Measurements from ENCODE around the gene HOXC9. TPM values are rescaled to one million over a fixed set of nuclear protein-coding genes. Genes with fewer than 3 reads are reported as not detected.
A peak's percentile ranks its signal among the peaks of the same experiment; 100 is the strongest.

Gene HOXC9
- total RNA-seq, 3 donors from 2014 or later, result 3.8 to 16.8 (median 4.6) TPM

DNA sequence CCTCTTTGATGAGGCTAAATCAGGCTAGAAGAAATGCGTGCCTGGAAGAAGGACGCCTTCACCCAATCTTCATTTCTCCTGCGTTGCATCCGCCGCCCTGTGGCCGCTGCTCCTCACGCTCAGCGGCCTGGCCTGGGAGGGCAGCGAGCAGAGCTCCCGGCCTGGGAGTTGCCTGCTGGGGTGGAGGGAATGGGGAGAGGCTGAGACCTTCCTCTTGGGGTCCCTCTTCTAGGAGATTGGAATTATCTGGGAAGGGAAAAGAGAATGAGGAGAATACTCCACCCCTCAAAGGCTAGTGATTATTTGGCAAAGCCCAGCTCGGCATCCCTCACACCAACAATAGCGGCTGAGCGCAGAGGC lies 47.6 kb upstream of the HOXC9 start:
- TF ChIP-seq CTCF (IDR thresholded peaks at IDR 0.05), result no peak
- no peak for TF ChIP-seq POLR2A (IDR thresholded peaks at IDR 0.05)
- TF ChIP-seq POLR2AphosphoS5 (IDR thresholded peaks at IDR 0.05), result no peak
- Histone ChIP-seq H3K36me3 (no peaks in the 10 kb centered on the region), H3K4me1 (no peaks in the 10 kb centered on the region), H3K27me3 (peaks cover 19 to 94% of the 10 kb centered on the region in 2 donors), H3K4me3 (no peak overlapping the region), H3K9me3 (no peaks in the 10 kb centered on the region), H3K27ac (no peak overlapping the region)
- no peak for DNase-seq (ENCODE audit: low spot score in 2 of 2)
- intact Hi-C loops (cut with DNase I; ENCODE audit: low total_unique reads), result no loop called here

DNA sequence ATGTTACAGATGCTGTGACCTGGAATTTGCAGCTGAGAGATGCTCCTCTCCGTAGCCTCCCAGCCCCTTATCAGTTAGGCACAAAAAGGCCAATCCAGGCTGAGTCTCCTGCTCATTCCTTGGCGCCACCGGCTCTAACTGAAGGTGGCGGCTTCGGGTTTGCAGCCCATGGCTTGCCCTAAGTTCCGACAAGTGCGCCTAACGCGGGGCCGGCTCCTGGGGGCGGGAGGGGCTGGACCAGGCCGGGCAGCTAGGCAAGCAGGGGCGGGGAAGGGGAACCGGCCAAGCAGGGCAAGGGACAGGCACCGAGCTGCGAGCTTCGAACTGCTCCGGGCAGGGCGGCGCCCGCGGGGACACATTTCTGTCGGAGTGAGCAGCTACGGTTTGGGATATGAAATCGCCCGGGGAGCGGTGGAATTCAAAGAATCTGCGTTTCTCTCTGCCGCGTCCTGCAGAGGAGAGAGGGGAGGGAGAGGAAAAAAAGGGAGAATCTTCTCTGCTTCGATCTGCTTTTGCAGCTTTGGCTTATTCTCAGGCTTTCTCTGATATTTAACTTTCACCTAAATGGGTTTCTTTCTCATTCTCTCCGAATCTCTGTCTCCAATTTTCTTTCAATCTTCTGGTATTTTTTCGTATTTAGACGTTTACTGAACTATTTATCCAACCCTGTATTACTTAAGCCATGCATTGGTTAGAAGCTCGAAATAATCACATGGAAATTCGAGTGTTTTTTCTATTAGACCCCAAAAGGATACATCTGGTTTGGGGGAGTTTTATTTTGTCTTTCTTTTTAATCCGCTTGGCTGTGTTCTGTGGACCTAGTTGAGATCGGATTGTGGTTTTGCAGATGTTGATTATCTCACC lies 46.9 kb upstream of the HOXC9 start:
- TF ChIP-seq POLR2A (IDR thresholded peaks at IDR 0.05), result no peak
- Histone ChIP-seq H3K27ac (no peak overlapping the region), H3K27me3 (peaks cover 26 to 95% of the 10 kb centered on the region in 2 donors), H3K4me3 (no peak overlapping the region), H3K4me1 (no peaks in the 10 kb centered on the region), H3K9me3 (no peaks in the 10 kb centered on the region), H3K36me3 (no peaks in the 10 kb centered on the region)
- intact Hi-C loops (cut with DNase I; ENCODE audit: low total_unique reads), result no loop called here
- no peak for DNase-seq (ENCODE audit: low spot score in 2 of 2)

GRCh38 chr12:53953831-53954693 lies 45.9 kb upstream of the HOXC9 start:
- no peak for DNase-seq (ENCODE audit: low spot score in 2 of 2)
- no peaks in the 10 kb centered on the region for H3K9me3 ChIP-seq
- TF ChIP-seq POLR2AphosphoS5 (IDR thresholded peaks at IDR 0.05) (no peak), POLR2A (IDR thresholded peaks at IDR 0.05) (no peak), CTCF (IDR thresholded peaks at IDR 0.05) (no peak)
- no peaks in the 10 kb centered on the region for H3K36me3 ChIP-seq
- no peaks in the 10 kb centered on the region for H3K4me1 ChIP-seq
- H3K4me3 ChIP-seq, result no peak overlapping the region
- intact Hi-C loops (cut with DNase I; ENCODE audit: low total_unique reads), result no loop called here
- no peak overlapping the region for H3K27ac ChIP-seq
- H3K27me3 ChIP-seq, result peaks cover 26 to 99% of the 10 kb centered on the region in 2 donors

DNA sequence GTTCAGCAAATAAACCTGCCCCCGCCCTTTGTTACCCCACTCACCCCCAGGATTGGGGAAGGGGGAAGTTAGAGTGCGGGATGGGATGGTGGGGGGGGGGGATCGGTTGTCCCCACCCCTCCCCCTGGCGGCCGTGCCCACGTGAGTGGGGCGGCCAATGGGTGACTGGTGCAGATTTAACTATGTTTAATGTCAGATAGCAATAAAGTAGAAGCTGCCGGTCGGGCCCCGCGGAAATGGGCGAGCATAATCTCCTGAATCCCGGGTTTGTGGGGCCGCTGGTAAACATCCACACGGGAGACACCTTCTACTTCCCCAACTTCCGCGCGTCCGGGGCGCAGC lies 45.3 kb upstream of the HOXC9 start, which contains the start of gene HOXC12:
Gene HOXC12, plus strand, starts transcription at position 210 of the 342 bp plus-strand sequence. Its CDS starts 27 bp downstream, at position 237.
- Histone ChIP-seq H3K27me3 (peaks cover 26 to 99% of the 10 kb centered on the region in 2 donors), H3K4me1 (no peaks in the 10 kb centered on the region), H3K36me3 (no peaks in the 10 kb centered on the region), H3K4me3 (peak within 1 kb of the TSS in 2 of 3 donors; percentile 13 to 42), H3K27ac (no peak within 1 kb of the TSS), H3K9me3 (no peaks in the 10 kb centered on the region)
- intact Hi-C loops (cut with DNase I; ENCODE audit: low total_unique reads), result no loop called here
- no peak for DNase-seq (ENCODE audit: low spot score in 2 of 2)
- TF ChIP-seq POLR2A (IDR thresholded peaks at IDR 0.05) (no peak), CTCF (IDR thresholded peaks at IDR 0.05) (no peak)

GRCh38 chr12:53955036-53955775 lies 44.8 kb upstream of the HOXC9 start:
- H3K27ac ChIP-seq, result no peak overlapping the region
- peaks cover 26 to 99% of the 10 kb centered on the region in 2 donors for H3K27me3 ChIP-seq
- TF ChIP-seq CTCF (IDR thresholded peaks at IDR 0.05), result no peak
- TF ChIP-seq POLR2AphosphoS5 (IDR thresholded peaks at IDR 0.05), result no peak
- H3K4me1 ChIP-seq, result no peaks in the 10 kb centered on the region
- DNase-seq (ENCODE audit: low spot score in 2 of 2), result no peak
- no peaks in the 10 kb centered on the region for H3K36me3 ChIP-seq
- intact Hi-C loops (cut with DNase I; ENCODE audit: low total_unique reads), result no loop called here
- no peaks in the 10 kb centered on the region for H3K9me3 ChIP-seq
- H3K4me3 ChIP-seq, result peak overlapping the region in 2 of 3 donors; percentile 13 to 42

Measured in breast epithelium (tissue), 4 donors.